ENCODE data around the gene AK9. TPM values are rescaled to one million over a fixed set of nuclear protein-coding genes. Genes with fewer than 3 reads are reported as not detected.
A peak's percentile ranks its signal among the peaks of the same experiment; 100 is the strongest.

AK9 gene
- total and polyA plus RNA-seq, 2 experiments from 2014 or later: 10.1 to 15.2 TPM

GRCh38 chr6:109480993-109481480 is 210.0 kb downstream of the AK9 start:
- peaks cover 50% of the 10 kb centered on the region for H3K79me2 ChIP-seq
- TF ChIP-seq EZH2 (IDR thresholded peaks at IDR 0.05; ENCODE audit: borderline replicate concordance) (no peak), EZH2phosphoT487 (IDR thresholded peaks at IDR 0.05; ENCODE audit: low read depth, severe bottlenecking, unreplicated experiment) (no peak), CTCF (IDR thresholded peaks at IDR 0.05; ENCODE audit: poor library complexity) (no peak)
- H4K20me1 ChIP-seq (ENCODE audit: insufficient read depth, poor library complexity, severe bottlenecking): no peaks in the 10 kb centered on the region
- H3K4me3 ChIP-seq: no peak overlapping the region
- H3K27me3 ChIP-seq: no peaks in the 10 kb centered on the region
- peak overlapping the region; percentile 81 for H3K4me2 ChIP-seq
- H2AFZ ChIP-seq: no peak overlapping the region
- H3K36me3 ChIP-seq (replicated peaks; ENCODE audit: insufficient read depth, low read depth): no peaks in the 10 kb centered on the region
- H3K9me3 ChIP-seq (ENCODE audit: low read depth): no peaks in the 10 kb centered on the region
- WGBS (ENCODE audit: low lambda C conversion rate, missing lambda C conversion rate): 95% methylated on average over 7 of the region's 7 CpGs
- no peak for DNase-seq (ENCODE audit: low spot score)
- no peak overlapping the region for H3K27ac ChIP-seq
- H3K4me1 ChIP-seq (ENCODE audit: insufficient read depth): peaks cover 41% of the 10 kb centered on the region
- H3K9me2 ChIP-seq (replicated peaks; ENCODE audit: insufficient read depth): no peaks in the 10 kb centered on the region

GRCh38 chr6:109478841-109479624 is 212.0 kb downstream of the AK9 start:
- DNase-seq (ENCODE audit: low spot score): no peak
- peak overlapping the region; percentile 58 for H3K27ac ChIP-seq
- WGBS (ENCODE audit: low lambda C conversion rate, missing lambda C conversion rate): 80% methylated on average over 5 of the region's 5 CpGs
- H3K36me3 ChIP-seq (replicated peaks; ENCODE audit: insufficient read depth, low read depth): no peaks in the 10 kb centered on the region
- H4K20me1 ChIP-seq (ENCODE audit: insufficient read depth, poor library complexity, severe bottlenecking): no peaks in the 10 kb centered on the region
- no peak for TF ChIP-seq EZH2phosphoT487 (IDR thresholded peaks at IDR 0.05; ENCODE audit: low read depth, severe bottlenecking, unreplicated experiment)
- no peak for TF ChIP-seq CTCF (IDR thresholded peaks at IDR 0.05; ENCODE audit: poor library complexity)
- no peak for TF ChIP-seq EZH2 (IDR thresholded peaks at IDR 0.05; ENCODE audit: borderline replicate concordance)
- H3K27me3 ChIP-seq: no peaks in the 10 kb centered on the region
- H3K79me2 ChIP-seq: peaks cover 63% of the 10 kb centered on the region
- H3K4me3 ChIP-seq: no peak overlapping the region
- H3K9me3 ChIP-seq (ENCODE audit: low read depth): no peaks in the 10 kb centered on the region
- no peaks in the 10 kb centered on the region for H3K9me2 ChIP-seq (replicated peaks; ENCODE audit: insufficient read depth)
- peak overlapping the region; percentile 81 for H3K4me2 ChIP-seq
- no peak overlapping the region for H2AFZ ChIP-seq
- peaks cover 41% of the 10 kb centered on the region for H3K4me1 ChIP-seq (ENCODE audit: insufficient read depth)

DNA sequence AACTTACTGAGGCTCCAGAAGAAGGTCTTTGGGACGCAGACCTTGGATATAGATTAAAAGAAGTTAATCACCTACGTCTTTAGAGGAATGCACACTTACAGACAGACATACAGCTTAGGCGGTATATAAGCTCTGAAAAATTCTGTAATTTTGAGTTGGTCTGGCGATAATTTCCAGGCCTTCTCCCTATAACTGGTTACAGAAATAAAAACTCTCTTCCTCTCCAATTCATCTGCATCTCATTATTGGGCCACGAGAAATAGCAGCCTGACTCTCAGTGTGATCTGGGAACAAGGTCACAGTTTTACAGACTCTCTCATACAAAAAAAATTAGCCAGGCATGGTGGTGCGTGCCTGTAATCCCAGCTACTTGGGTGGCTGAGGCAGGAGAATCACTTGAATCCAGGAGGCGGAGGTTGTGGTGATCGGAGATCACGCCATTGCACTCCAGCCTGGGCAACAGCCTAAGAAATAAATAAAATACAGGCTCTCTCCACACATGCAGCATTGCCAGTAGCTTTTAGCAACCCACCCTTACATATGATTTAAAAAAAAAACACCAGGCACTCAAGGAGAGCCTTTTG is 212.7 kb downstream of the AK9 start:
- H3K4me1 ChIP-seq (ENCODE audit: insufficient read depth): peaks cover 41% of the 10 kb centered on the region
- H3K27me3 ChIP-seq: no peaks in the 10 kb centered on the region
- no peaks in the 10 kb centered on the region for H3K36me3 ChIP-seq (replicated peaks; ENCODE audit: insufficient read depth, low read depth)
- peak overlapping the region; percentile 7 for H2AFZ ChIP-seq
- no peaks in the 10 kb centered on the region for H3K9me3 ChIP-seq (ENCODE audit: low read depth)
- 44% methylated on average over 9 of the region's 9 CpGs for WGBS (ENCODE audit: low lambda C conversion rate, missing lambda C conversion rate)
- DNase-seq (ENCODE audit: low spot score): no peak
- peak overlapping the region; percentile 81 for H3K4me2 ChIP-seq
- peak overlapping the region; percentile 58 for H3K27ac ChIP-seq
- no peaks in the 10 kb centered on the region for H3K9me2 ChIP-seq (replicated peaks; ENCODE audit: insufficient read depth)
- no peak overlapping the region for H3K4me3 ChIP-seq
- TF ChIP-seq CTCF (IDR thresholded peaks at IDR 0.05; ENCODE audit: poor library complexity) (no peak), EZH2phosphoT487 (IDR thresholded peaks at IDR 0.05; ENCODE audit: low read depth, severe bottlenecking, unreplicated experiment) (no peak), EZH2 (IDR thresholded peaks at IDR 0.05; ENCODE audit: borderline replicate concordance) (no peak)
- no peaks in the 10 kb centered on the region for H4K20me1 ChIP-seq (ENCODE audit: insufficient read depth, poor library complexity, severe bottlenecking)
- peaks cover 69% of the 10 kb centered on the region for H3K79me2 ChIP-seq

Measured in hepatocyte (in vitro differentiated cells).